GM23248 (cell line): ENCODE measurements around the gene RPL13. TPM values are rescaled to one million over a fixed set of nuclear protein-coding genes. Genes with fewer than 3 reads are reported as not detected.

ENCODE experiments used
- DNase-seq: peaks from one replicate; pipeline ENCODE4 v3.0.0-alpha.2; 2015
- H2AFZ ChIP-seq: fragments of 200-600 bp; sonication (generic); 2 replicates; pipeline ENCODE4 v1.6.1; 2016; ENCODE audit warnings: antibody characterized with exemption
- H3F3A ChIP-seq: fragments of 200-600 bp; sonication (generic); 2 replicates; pipeline ENCODE4 v1.6.1; 2016; ENCODE audit warnings: mild to moderate bottlenecking, antibody characterized with exemption, mixed run types; ENCODE audit not compliant: insufficient read depth
- H3K27ac ChIP-seq: fragments of 200-600 bp; sonication (generic); 2 replicates; pipeline ENCODE4 v1.5.1; 2016; ENCODE audit warnings: mild to moderate bottlenecking
- H3K27me3 ChIP-seq: fragments of 200-600 bp; sonication (generic); replicated peaks from 2 replicates; pipeline ENCODE4 v1.6.1; 2016; ENCODE audit warnings: mild to moderate bottlenecking; ENCODE audit not compliant: insufficient read depth
- H3K36me3 ChIP-seq: fragments of 200-600 bp; sonication (generic); 2 replicates; pipeline ENCODE4 v1.6.1; 2016; ENCODE audit warnings: low read depth, mild to moderate bottlenecking
- H3K4me1 ChIP-seq: fragments of 200-600 bp; sonication (generic); 2 replicates; pipeline ENCODE4 v1.6.1; 2016; ENCODE audit warnings: mild to moderate bottlenecking; ENCODE audit not compliant: insufficient read depth
- H3K4me2 ChIP-seq: fragments of 200-600 bp; sonication (generic); one replicate; pipeline ENCODE4 v1.6.1; 2016; ENCODE audit warnings: mild to moderate bottlenecking; ENCODE audit not compliant: unreplicated experiment
- H3K4me3 ChIP-seq: fragments of 200-600 bp; sonication (generic); 2 replicates; pipeline ENCODE4 v1.5.1; 2016; ENCODE audit warnings: mild to moderate bottlenecking
- H3K79me2 ChIP-seq: fragments of 200-600 bp; sonication (generic); 2 replicates; pipeline ENCODE4 v1.6.1; 2016; ENCODE audit warnings: mild to moderate bottlenecking; ENCODE audit not compliant: insufficient read depth
- H3K9ac ChIP-seq: fragments of 200-600 bp; sonication (generic); 2 replicates; pipeline ENCODE4 v1.6.1; 2016; ENCODE audit warnings: mild to moderate bottlenecking
- H3K9me2 ChIP-seq: fragments of 200-600 bp; sonication (generic); 2 replicates; pipeline ENCODE4 v1.6.1; 2016; ENCODE audit warnings: mixed run types, mild to moderate bottlenecking, moderate library complexity; ENCODE audit not compliant: insufficient read depth
- H3K9me3 ChIP-seq: fragments of 200-600 bp; sonication (generic); one replicate; pipeline ENCODE4 v1.6.1; 2017; ENCODE audit warnings: low read depth
- H4K20me1 ChIP-seq: fragments of 200-600 bp; sonication (generic); 2 replicates; pipeline ENCODE4 v1.6.0; 2016; ENCODE audit not compliant: insufficient read depth
- EZH2 ChIP-seq: fragments of 200-600 bp; sonication (generic); IDR thresholded peaks from 2 replicates; pipeline ENCODE4 v1.6.1; 2018; ENCODE audit warnings: antibody characterized with exemption, mild to moderate bottlenecking; ENCODE audit not compliant: insufficient read depth, poor library complexity, severe bottlenecking
- EZH2phosphoT487 ChIP-seq: fragments of 200-600 bp; sonication (generic); IDR thresholded peaks from 2 replicates; pipeline ENCODE4 v1.6.1; 2018; ENCODE audit warnings: antibody characterized with exemption, moderate library complexity, mild to moderate bottlenecking, low read depth; ENCODE audit not compliant: insufficient read depth
- WGBS, 2 experiments: methylation state at CpG; one replicate each; pipeline ENCODE4 v1.1.6; 2015 to 2017; ENCODE audit warnings: low lambda C conversion rate in 2 of 2, low coverage in 1 of 2; ENCODE audit errors: missing lambda C conversion rate in 2 of 2; 5-methylcytosine and 5-hydroxymethylcytosine counted together
- in situ Hi-C: fragments of 300-500 bp; cut with MboI; formaldehyde crosslinking; loops from 2 replicates; pipeline ENCODE4 v1.15.0; 2020
- polyA plus RNA-seq: library from polyadenylated mRNA; unstranded; fragments of >200 nt; fragmentation: Nextera tagmentation; extraction: Ambion mirVana; gene quantifications from 2 replicates; pipeline ENCODE4 v1.2.1, GENCODE V29; 2016
- total RNA-seq: library from RNA; depleted of rRNA; stranded (reverse); fragments of >200 nt; shearing (Covaris generic); gene quantifications from 2 replicates; pipeline ENCODE4 v1.2.3, GENCODE V29; 2014; rRNA removed

The RPL13 gene
- 3,580 and 6,666 TPM in 2 replicates for total RNA-seq
- polyA plus RNA-seq = 1,418 and 1,480 TPM in 2 replicates

GRCh38 chr16:89560378-89561141 lies at the start of gene RPL13:
RPL13 (plus strand) TSS chr16:89560682; CDS start chr16:89560960, 278 bp downstream.
- peaks cover 53% of the 10 kb centered on the region for H3F3A ChIP-seq
- no peaks in the 10 kb centered on the region for H3K9me3 ChIP-seq
- H3K4me1 ChIP-seq = peaks cover 38% of the 10 kb centered on the region
- peak within 1 kb of the TSS; percentile 96 for H3K9ac ChIP-seq
- TF ChIP-seq EZH2 = no peak
- TF ChIP-seq EZH2phosphoT487 = no peak
- 0 to 1% methylated on average over 60 to 70 of the region's 87 CpGs for WGBS, 2 experiments
- no peaks in the 10 kb centered on the region for H3K9me2 ChIP-seq
- peaks cover 30% of the 10 kb centered on the region for H3K79me2 ChIP-seq
- H3K4me2 ChIP-seq = peak within 1 kb of the TSS; percentile 93
- in situ Hi-C loops = no loop called here
- DNase-seq = peak; percentile 99
- H3K27ac ChIP-seq = peak within 1 kb of the TSS; percentile 99
- no peaks in the 10 kb centered on the region for H3K27me3 ChIP-seq
- peaks cover 33% of the 10 kb centered on the region for H4K20me1 ChIP-seq
- peaks cover 36% of the 10 kb centered on the region for H3K36me3 ChIP-seq
- H2AFZ ChIP-seq = peak within 1 kb of the TSS; percentile 54; the same call in 1 of the 2 replicates
- peak within 1 kb of the TSS; percentile 84 for H3K4me3 ChIP-seq

- no peaks in the 10 kb centered on the region for H3K9me2 ChIP-seq
- H3K9ac ChIP-seq = no peak overlapping the region
- no peak overlapping the region for H3K27ac ChIP-seq
- H3K79me2 ChIP-seq = peaks cover 85% of the 10 kb centered on the region
- H3K4me3 ChIP-seq = no peak overlapping the region
- H3K36me3 ChIP-seq = peaks cover 46% of the 10 kb centered on the region
- TF ChIP-seq EZH2 (no peak), EZH2phosphoT487 (no peak)
- H3F3A ChIP-seq = peaks cover 19% of the 10 kb centered on the region; the same call in 1 of the 2 replicates
- 83 to 84% methylated on average over 8 of the region's 8 CpGs for WGBS, 2 experiments
- no peaks in the 10 kb centered on the region for H3K27me3 ChIP-seq
- in situ Hi-C loops = no loop called here
- no peak overlapping the region for H2AFZ ChIP-seq
- H3K4me2 ChIP-seq = no peak overlapping the region
- H3K4me1 ChIP-seq = peaks cover 14% of the 10 kb centered on the region; the same call in 1 of the 2 replicates
- no peaks in the 10 kb centered on the region for H4K20me1 ChIP-seq
- H3K9me3 ChIP-seq = no peaks in the 10 kb centered on the region
- DNase-seq = no peak
Measured at GRCh38 chr16:89511374-89511773, 49.1 kb upstream of the RPL13 start.

- Histone ChIP-seq H2AFZ (no peak overlapping the region), H3K79me2 (peaks cover 89% of the 10 kb centered on the region), H3K27me3 (no peaks in the 10 kb centered on the region), H3K9me2 (no peaks in the 10 kb centered on the region), H3K36me3 (peaks cover 55% of the 10 kb centered on the region), H3K4me2 (no peak overlapping the region), H3K4me3 (no peak overlapping the region), H3K9ac (no peak overlapping the region), H3K27ac (no peak overlapping the region), H3K9me3 (no peaks in the 10 kb centered on the region), H3K4me1 (peaks cover 14% of the 10 kb centered on the region; the same call in 1 of the 2 replicates), H4K20me1 (no peaks in the 10 kb centered on the region), H3F3A (peaks cover 13% of the 10 kb centered on the region; the same call in 1 of the 2 replicates)
- TF ChIP-seq EZH2 = no peak
- no peak for TF ChIP-seq EZH2phosphoT487
- 94 to 95% methylated on average over 9 of the region's 9 CpGs for WGBS, 2 experiments
- in situ Hi-C loops = no loop called here
- DNase-seq = no peak
Measured at GRCh38 chr16:89512453-89512852, 48.0 kb upstream of the RPL13 start.

- H3K79me2 ChIP-seq = peaks cover 98% of the 10 kb centered on the region
- H3K27ac ChIP-seq = no peak overlapping the region
- H3K4me3 ChIP-seq = no peak overlapping the region
- peaks cover 50% of the 10 kb centered on the region for H3K36me3 ChIP-seq
- in situ Hi-C loops = no loop called here
- WGBS, 2 experiments = 98 to 100% methylated on average over 9 of the region's 9 CpGs
- no peaks in the 10 kb centered on the region for H3K4me1 ChIP-seq
- no peak overlapping the region for H3K4me2 ChIP-seq
- TF ChIP-seq EZH2phosphoT487 (no peak), EZH2 (no peak)
- no peak overlapping the region for H3K9ac ChIP-seq
- no peaks in the 10 kb centered on the region for H3K9me2 ChIP-seq
- H3K9me3 ChIP-seq = no peaks in the 10 kb centered on the region
- no peaks in the 10 kb centered on the region for H3F3A ChIP-seq
- no peaks in the 10 kb centered on the region for H3K27me3 ChIP-seq
- no peak overlapping the region for H2AFZ ChIP-seq
- no peaks in the 10 kb centered on the region for H4K20me1 ChIP-seq
- DNase-seq = no peak
Measured at GRCh38 chr16:89517128-89517527, 43.4 kb upstream of the RPL13 start.
